Neural crest cell (in vitro differentiated cells): Measurements from ENCODE around the gene TMEM223. TPM values are rescaled to one million over a fixed set of nuclear protein-coding genes. Genes with fewer than 3 reads are reported as not detected.
"Not testable (repeated sequence)": the region's sequence is repeated elsewhere in the genome, so short reads cannot be mapped to it uniquely, and the experiment has no call there.

Source experiments
- DNase-seq: peaks from one replicate; pipeline ENCODE4 v3.0.0; 2021; ENCODE audit warnings: low read depth, mixed read lengths, low spot score
- H3K27ac Mint-ChIP-seq: one replicate; pipeline ENCODE4 v1.8.0; 2021; ENCODE audit warnings: mild to moderate bottlenecking, mixed read lengths; ENCODE audit not compliant: unreplicated experiment
- H3K27me3 Mint-ChIP-seq: 2 replicates; pipeline ENCODE4 v1.8.0; 2021; ENCODE audit warnings: low read depth, mild to moderate bottlenecking, mixed read lengths
- H3K36me3 Mint-ChIP-seq: 2 replicates; pipeline ENCODE4 v1.8.0; 2021; ENCODE audit warnings: low read depth, mild to moderate bottlenecking, mixed read lengths
- H3K4me1 Mint-ChIP-seq: 2 replicates; pipeline ENCODE4 v1.8.0; 2021; ENCODE audit warnings: mixed read lengths
- H3K4me3 Mint-ChIP-seq: one replicate; pipeline ENCODE4 v1.8.0; 2021; ENCODE audit warnings: mild to moderate bottlenecking, mixed read lengths
- H3K9me3 Mint-ChIP-seq: 2 replicates; pipeline ENCODE4 v1.8.0; 2021; ENCODE audit warnings: mixed read lengths
- total RNA-seq: library from RNA; stranded (reverse); gene quantifications from 2 replicates; pipeline ENCODE4 v1.2.1, GENCODE V29; 2021
- TF ChIP-seq, protein P1 (sequence below): fragments of 200-600 bp; sonication (generic); conservative IDR thresholded peaks from 2 replicates; pipeline ENCODE4 v1.5.0; 2021; ENCODE audit warnings: antibody characterized with exemption, mild to moderate bottlenecking

TMEM223 gene
- total RNA-seq, 1 donor from 2014 or later, result 20.4 TPM

DNA sequence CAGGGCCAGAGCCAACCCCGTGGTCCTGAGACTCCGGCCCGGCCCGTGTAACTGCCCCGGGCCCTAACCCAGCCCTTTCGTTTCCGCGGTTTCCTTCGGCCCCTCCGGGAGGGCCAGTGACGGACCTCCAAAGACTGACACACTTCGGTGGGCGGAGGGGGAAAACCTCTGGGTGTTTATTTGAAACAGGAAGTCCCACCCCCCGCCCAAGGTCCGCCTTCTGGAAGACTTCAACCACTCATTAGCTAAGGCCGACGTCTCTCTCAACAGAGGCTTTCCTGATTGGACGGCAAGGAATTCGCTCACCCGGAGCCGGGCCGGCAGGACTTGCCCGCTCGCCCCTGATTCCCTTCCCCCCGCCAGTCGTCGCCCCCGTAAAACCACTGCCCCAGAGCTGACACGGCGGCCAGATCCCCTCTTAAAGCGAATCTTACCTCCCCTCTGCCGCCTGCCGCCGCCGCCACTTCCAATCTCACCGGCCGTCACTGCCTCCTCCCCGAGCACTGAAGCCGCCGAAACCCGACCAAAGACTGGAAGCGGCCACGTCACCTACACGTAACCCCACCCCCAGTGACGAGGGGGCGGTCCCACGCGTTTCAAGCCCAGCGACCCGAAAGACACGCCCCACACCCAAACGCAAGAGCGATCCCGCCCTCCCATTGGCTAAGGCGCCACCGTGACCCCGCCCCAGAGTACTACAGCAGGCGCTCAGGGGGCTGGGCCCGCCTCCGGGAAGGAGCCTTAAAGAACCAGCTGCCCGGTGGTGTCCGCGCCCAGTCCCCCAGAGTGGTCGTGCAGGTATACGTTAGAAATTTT, 39.9 kb upstream of the TMEM223 start, which contains the start of gene STX5:
Gene STX5 (minus strand): TSS at position 532 of the 816 bp plus-strand sequence. CDS start 808 bp downstream, outside the sequence.
- peak; percentile 98 for DNase-seq
- peaks cover 4% of the 10 kb centered on the region for H3K36me3 Mint-ChIP-seq

DNA sequence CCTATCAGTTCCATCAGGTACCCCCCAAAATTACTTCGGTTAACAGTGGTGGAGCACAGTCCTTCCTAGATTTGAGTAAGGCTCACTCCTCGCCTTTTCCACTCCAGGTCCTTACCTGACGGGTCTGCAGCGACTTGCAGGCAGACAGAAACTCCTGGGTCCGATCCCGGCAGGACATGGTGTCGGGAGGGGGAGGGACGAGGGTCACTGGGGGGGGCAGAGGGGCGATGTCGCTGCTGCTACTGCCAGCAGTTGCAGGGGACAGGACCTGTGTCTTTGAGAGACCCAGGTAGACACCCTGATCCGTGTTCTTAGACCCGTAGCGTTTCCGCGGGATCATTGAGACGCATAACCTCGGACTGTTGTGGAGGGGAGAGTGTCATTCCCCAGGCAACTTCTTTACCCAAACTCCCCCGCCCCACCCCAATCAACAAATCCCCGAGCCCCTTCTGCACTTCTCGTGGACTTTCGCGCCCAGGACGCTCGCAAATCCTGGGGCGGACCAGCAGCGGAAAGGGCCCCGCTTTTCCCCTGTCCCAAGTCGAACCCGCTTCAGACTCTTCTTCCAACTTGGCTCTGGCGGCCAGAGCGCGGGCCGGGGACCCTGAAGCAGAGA, 39.2 kb upstream of the TMEM223 start:
- Mint-ChIP-seq H3K4me1 (peaks cover 22% of the 10 kb centered on the region), H3K36me3 (peaks cover 4% of the 10 kb centered on the region), H3K4me3 (peak overlapping the region; percentile 99), H3K27ac (peak overlapping the region; percentile 100), H3K27me3 (no peaks in the 10 kb centered on the region), H3K9me3 (no peaks in the 10 kb centered on the region)
- DNase-seq, result no peak
- TF ChIP-seq, protein P1, sequence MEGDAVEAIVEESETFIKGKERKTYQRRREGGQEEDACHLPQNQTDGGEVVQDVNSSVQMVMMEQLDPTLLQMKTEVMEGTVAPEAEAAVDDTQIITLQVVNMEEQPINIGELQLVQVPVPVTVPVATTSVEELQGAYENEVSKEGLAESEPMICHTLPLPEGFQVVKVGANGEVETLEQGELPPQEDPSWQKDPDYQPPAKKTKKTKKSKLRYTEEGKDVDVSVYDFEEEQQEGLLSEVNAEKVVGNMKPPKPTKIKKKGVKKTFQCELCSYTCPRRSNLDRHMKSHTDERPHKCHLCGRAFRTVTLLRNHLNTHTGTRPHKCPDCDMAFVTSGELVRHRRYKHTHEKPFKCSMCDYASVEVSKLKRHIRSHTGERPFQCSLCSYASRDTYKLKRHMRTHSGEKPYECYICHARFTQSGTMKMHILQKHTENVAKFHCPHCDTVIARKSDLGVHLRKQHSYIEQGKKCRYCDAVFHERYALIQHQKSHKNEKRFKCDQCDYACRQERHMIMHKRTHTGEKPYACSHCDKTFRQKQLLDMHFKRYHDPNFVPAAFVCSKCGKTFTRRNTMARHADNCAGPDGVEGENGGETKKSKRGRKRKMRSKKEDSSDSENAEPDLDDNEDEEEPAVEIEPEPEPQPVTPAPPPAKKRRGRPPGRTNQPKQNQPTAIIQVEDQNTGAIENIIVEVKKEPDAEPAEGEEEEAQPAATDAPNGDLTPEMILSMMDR, result no peak

More for the DNA sequence above, 39.9 kb upstream of the TMEM223 start, which contains the start of gene STX5:
- no peaks in the 10 kb centered on the region for H3K27me3 Mint-ChIP-seq
- H3K4me3 Mint-ChIP-seq, result peak within 1 kb of the TSS; percentile 99
- peaks cover 22% of the 10 kb centered on the region for H3K4me1 Mint-ChIP-seq
- TF ChIP-seq, protein P1, result no peak
- H3K9me3 Mint-ChIP-seq, result no peaks in the 10 kb centered on the region
- peak within 1 kb of the TSS; percentile 100 for H3K27ac Mint-ChIP-seq

DNA sequence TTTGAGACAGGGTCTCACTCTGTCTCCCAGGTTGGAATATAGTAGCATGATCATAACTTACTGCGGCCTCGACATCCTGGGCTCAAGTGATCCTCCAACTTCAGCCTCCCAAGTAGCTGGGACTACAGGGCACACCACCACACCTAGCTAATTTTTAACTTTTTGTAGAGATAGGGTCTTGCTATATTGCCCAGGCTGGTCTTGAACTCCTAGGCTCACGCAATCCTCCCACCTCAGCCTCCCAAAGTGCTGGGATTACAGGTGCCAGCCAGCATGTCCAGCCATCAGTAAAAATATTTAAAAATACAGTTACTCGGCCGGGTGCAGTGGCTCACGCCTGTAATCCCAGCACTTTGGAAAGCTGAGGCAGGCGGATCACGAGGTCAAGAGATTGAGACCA, 36.3 kb upstream of the TMEM223 start:
- not testable (repeated sequence) for H3K27me3 Mint-ChIP-seq, H3K9me3 Mint-ChIP-seq, H3K4me3 Mint-ChIP-seq, H3K36me3 Mint-ChIP-seq, DNase-seq, H3K27ac Mint-ChIP-seq
- peaks cover 22% of the 10 kb centered on the region for H3K4me1 Mint-ChIP-seq

DNA sequence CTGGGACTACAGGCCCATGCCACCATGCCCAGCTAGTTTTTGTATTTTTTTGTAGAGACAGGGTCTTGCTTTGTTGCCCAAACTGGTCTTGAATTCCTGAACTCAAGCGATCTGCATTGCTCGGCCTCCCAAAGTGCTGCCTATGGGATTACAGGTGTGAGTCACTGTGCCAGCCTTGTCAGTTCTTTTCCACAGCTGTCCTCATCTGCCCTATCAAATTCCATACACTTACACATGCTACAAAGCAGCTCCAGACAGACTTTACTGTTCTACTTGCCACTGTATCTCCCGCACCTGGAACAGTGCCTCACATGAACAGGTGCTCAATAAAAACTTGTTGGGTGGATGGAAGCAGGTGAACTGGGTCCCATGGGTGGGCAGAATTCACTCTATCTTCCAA, 31.9 kb upstream of the TMEM223 start:
- H3K9me3 Mint-ChIP-seq, result no peaks in the 10 kb centered on the region
- H3K4me3 Mint-ChIP-seq, result no peak overlapping the region
- no peaks in the 10 kb centered on the region for H3K27me3 Mint-ChIP-seq
- H3K4me1 Mint-ChIP-seq, result no peaks in the 10 kb centered on the region
- peaks cover 11% of the 10 kb centered on the region for H3K36me3 Mint-ChIP-seq
- peak overlapping the region; percentile 71 for H3K27ac Mint-ChIP-seq
- DNase-seq, result no peak
- TF ChIP-seq, protein P1, result no peak

DNA sequence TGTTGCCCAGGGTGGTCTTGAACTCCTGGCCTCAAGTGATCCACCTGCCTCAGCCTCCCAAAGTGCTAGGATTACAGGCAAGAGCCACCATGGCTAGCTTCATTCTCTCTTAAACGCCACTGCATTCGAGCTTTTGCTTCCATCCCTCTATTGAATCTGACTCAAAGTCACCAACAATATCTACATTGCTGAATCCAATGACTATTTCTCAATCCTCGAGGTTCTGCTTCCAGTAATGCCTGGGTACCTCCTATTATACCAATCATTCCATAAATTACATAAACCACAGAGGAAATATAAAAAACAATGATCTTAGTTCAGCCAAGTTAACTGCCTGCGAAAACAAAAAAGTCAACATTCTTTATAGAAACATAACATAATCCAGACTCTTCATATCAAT, 25.3 kb upstream of the TMEM223 start:
- no peaks in the 10 kb centered on the region for H3K9me3 Mint-ChIP-seq
- DNase-seq, result no peak
- H3K27ac Mint-ChIP-seq, result no peak overlapping the region
- no peak overlapping the region for H3K4me3 Mint-ChIP-seq
- no peaks in the 10 kb centered on the region for H3K36me3 Mint-ChIP-seq
- no peaks in the 10 kb centered on the region for H3K4me1 Mint-ChIP-seq
- no peaks in the 10 kb centered on the region for H3K27me3 Mint-ChIP-seq
- TF ChIP-seq, protein P1, result no peak

DNA sequence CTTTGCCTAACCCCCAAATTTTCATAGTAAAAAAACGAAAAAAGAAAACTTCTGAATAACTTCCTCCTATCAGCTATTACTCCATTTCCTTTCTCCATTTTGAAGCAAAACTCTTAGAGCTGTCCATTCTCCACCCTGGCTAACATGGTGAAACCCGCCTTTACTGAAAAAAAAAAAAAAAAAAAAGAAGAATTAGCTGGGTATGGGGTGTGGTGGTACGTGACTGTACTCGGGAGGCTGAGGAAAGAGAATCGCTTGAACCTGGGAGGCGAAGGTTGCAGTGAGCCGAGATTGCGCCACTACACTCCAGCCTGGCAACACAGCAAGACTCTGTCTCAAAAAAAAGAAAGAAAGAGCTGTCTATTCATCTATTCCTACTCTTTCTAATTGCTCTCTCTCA, 24.8 kb upstream of the TMEM223 start:
- H3K4me1 Mint-ChIP-seq, result no peaks in the 10 kb centered on the region
- H3K9me3 Mint-ChIP-seq, result no peaks in the 10 kb centered on the region
- H3K4me3 Mint-ChIP-seq, result no peak overlapping the region
- H3K36me3 Mint-ChIP-seq, result no peaks in the 10 kb centered on the region
- H3K27ac Mint-ChIP-seq, result no peak overlapping the region
- no peaks in the 10 kb centered on the region for H3K27me3 Mint-ChIP-seq
- DNase-seq, result no peak
- TF ChIP-seq, protein P1, result no peak
